ENCODE data around the gene SCAMP5. TPM values are rescaled to one million over a fixed set of nuclear protein-coding genes. Genes with fewer than 3 reads are reported as not detected.

The SCAMP5 gene
- total RNA-seq, 1 donor from 2014 or later = 2.6 TPM

GRCh38 chr15:75028991-75029377 is 33.6 kb downstream of the SCAMP5 start:
- Histone ChIP-seq H3K27ac (peak overlapping the region; percentile 75), H3K36me3 (no peaks in the 10 kb centered on the region), H3K4me1 (peaks cover 49% of the 10 kb centered on the region), H3K4me3 (no peak overlapping the region), H3K27me3 (no peaks in the 10 kb centered on the region), H3K9me3 (no peaks in the 10 kb centered on the region)
- ATAC-seq (no peak), DNase-seq (no peak)
- TF ChIP-seq, protein P1, sequence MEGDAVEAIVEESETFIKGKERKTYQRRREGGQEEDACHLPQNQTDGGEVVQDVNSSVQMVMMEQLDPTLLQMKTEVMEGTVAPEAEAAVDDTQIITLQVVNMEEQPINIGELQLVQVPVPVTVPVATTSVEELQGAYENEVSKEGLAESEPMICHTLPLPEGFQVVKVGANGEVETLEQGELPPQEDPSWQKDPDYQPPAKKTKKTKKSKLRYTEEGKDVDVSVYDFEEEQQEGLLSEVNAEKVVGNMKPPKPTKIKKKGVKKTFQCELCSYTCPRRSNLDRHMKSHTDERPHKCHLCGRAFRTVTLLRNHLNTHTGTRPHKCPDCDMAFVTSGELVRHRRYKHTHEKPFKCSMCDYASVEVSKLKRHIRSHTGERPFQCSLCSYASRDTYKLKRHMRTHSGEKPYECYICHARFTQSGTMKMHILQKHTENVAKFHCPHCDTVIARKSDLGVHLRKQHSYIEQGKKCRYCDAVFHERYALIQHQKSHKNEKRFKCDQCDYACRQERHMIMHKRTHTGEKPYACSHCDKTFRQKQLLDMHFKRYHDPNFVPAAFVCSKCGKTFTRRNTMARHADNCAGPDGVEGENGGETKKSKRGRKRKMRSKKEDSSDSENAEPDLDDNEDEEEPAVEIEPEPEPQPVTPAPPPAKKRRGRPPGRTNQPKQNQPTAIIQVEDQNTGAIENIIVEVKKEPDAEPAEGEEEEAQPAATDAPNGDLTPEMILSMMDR (IDR thresholded peaks at IDR 0.05) = no peak
- intact Hi-C loops (cut with DNase I) = loop anchor here (5.0 kb wide), 1 partner anchor 178 kb away; no protein-coding TSS in a partner anchor

GRCh38 chr15:75029378-75030022 is 34.1 kb downstream of the SCAMP5 start:
- H3K4me3 ChIP-seq = peak overlapping the region; percentile 20
- no peaks in the 10 kb centered on the region for H3K9me3 ChIP-seq
- H3K27ac ChIP-seq = peak overlapping the region; percentile 75
- DNase-seq = peak; percentile 94
- TF ChIP-seq, protein P1 (IDR thresholded peaks at IDR 0.05) = peak; percentile 96
- no peaks in the 10 kb centered on the region for H3K27me3 ChIP-seq
- intact Hi-C loops (cut with DNase I) = loop anchor here (5.0 kb wide), 1 partner anchor 178 kb away; no protein-coding TSS in a partner anchor
- peaks cover 44% of the 10 kb centered on the region for H3K4me1 ChIP-seq
- H3K36me3 ChIP-seq = no peaks in the 10 kb centered on the region
- ATAC-seq = peak; percentile 91

GRCh38 chr15:75030023-75030413 is 34.7 kb downstream of the SCAMP5 start:
- no peaks in the 10 kb centered on the region for H3K36me3 ChIP-seq
- intact Hi-C loops (cut with DNase I) = no loop called here
- peak; percentile 1 for ATAC-seq
- no peaks in the 10 kb centered on the region for H3K27me3 ChIP-seq
- H3K4me1 ChIP-seq = peaks cover 39% of the 10 kb centered on the region
- H3K27ac ChIP-seq = peak overlapping the region; percentile 75
- TF ChIP-seq, protein P1 (IDR thresholded peaks at IDR 0.05) = no peak
- no peak for DNase-seq
- peak overlapping the region; percentile 20 for H3K4me3 ChIP-seq
- H3K9me3 ChIP-seq = no peaks in the 10 kb centered on the region

DNA sequence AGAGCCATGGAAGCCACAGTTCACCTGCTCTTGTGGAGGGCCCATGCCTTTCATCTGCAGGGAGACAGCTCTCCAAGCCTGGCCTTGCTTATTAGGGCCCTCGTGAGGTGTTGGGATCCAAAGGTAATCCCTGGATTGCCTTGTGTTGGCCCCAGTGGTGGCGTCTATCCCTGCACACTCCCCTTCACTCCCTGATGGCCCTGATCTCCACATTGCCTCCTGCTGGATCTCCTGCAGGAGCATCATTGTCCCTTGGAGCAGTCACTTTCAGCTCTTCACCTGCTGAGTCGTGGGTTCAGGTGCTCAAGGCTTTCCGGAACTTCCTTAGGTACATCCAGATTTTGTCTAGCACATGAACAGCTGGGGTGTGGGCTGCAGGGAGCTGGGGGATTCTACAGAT is 35.1 kb downstream of the SCAMP5 start:
- no peaks in the 10 kb centered on the region for H3K27me3 ChIP-seq
- intact Hi-C loops (cut with DNase I) = no loop called here
- ATAC-seq = no peak

DNA sequence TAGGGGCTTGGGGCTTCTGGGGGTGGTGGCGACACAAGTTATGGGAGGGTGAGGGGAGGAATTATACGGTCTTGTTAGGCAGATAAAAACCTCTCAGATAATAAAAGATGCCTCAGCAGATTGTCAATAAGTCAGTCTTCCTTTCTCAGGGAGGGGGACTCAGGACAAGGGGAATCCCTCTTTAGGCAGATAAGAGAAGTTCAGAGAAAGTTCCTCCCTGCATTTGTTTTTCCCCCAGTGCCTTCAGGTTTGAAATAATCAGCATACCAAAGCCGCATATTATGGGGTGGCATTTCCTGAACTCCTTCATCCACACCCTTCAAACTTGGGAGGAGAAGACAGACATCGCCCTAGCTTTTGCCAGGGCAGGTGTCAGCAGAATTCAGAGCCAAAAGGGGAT is 36.5 kb downstream of the SCAMP5 start:
- intact Hi-C loops (cut with DNase I) = no loop called here
- Histone ChIP-seq H3K27ac (peak overlapping the region; percentile 47), H3K36me3 (no peaks in the 10 kb centered on the region), H3K9me3 (no peaks in the 10 kb centered on the region), H3K4me1 (peaks cover 35% of the 10 kb centered on the region), H3K4me3 (no peak overlapping the region), H3K27me3 (no peaks in the 10 kb centered on the region)
- TF ChIP-seq, protein P1 (IDR thresholded peaks at IDR 0.05) = no peak
- DNase-seq (no peak), ATAC-seq (no peak)

More for the DNA sequence above, 35.1 kb downstream of the SCAMP5 start:
- DNase-seq = no peak
- peak overlapping the region; percentile 75 for H3K27ac ChIP-seq
- TF ChIP-seq, protein P1 (IDR thresholded peaks at IDR 0.05) = no peak
- H3K4me1 ChIP-seq = peaks cover 35% of the 10 kb centered on the region
- no peaks in the 10 kb centered on the region for H3K36me3 ChIP-seq
- H3K4me3 ChIP-seq = no peak overlapping the region
- H3K9me3 ChIP-seq = no peaks in the 10 kb centered on the region
